Spinal cord (tissue), 10 donors: Measurements from ENCODE around the gene MON1A. TPM values are rescaled to one million over a fixed set of nuclear protein-coding genes. Genes with fewer than 3 reads are reported as not detected.
A peak's percentile ranks its signal among the peaks of the same experiment; 100 is the strongest.
"Not testable (repeated sequence)": the region's sequence is repeated elsewhere in the genome, so short reads cannot be mapped to it uniquely, and the experiment has no call there.

Experiments used
- DNase-seq, 6 donors: peaks; one replicate each; pipeline versions ENCODE4 v3.0.0 to v3.0.0-alpha.2; 2013 to 2015; ENCODE audit warnings: low spot score in 6 of 6, low read depth in 4 of 6
- H3K27ac ChIP-seq: one replicate; pipeline ENCODE4 v1.5.1; 2013; ENCODE audit warnings: low read depth, low read length, control low read depth
- H3K27me3 ChIP-seq: one replicate; pipeline ENCODE4 v1.6.1; 2013; ENCODE audit warnings: low read length; ENCODE audit not compliant: control insufficient read depth, insufficient read depth
- H3K36me3 ChIP-seq: one replicate; pipeline ENCODE4 v1.6.1; 2013; ENCODE audit warnings: low read length; ENCODE audit not compliant: control insufficient read depth, insufficient read depth
- H3K4me1 ChIP-seq: one replicate; pipeline ENCODE4 v1.6.1; 2013; ENCODE audit warnings: low read length; ENCODE audit not compliant: control insufficient read depth, insufficient read depth
- H3K4me3 ChIP-seq: one replicate; pipeline ENCODE4 v1.5.1; 2013; ENCODE audit warnings: low read depth, low read length, control low read depth
- H3K9me3 ChIP-seq: one replicate; pipeline ENCODE4 v1.6.1; 2013; ENCODE audit warnings: low read length; ENCODE audit not compliant: control insufficient read depth, insufficient read depth
- WGBS: methylation state at CpG from one replicate; pipeline ENCODE4 v1.1.5; 2013; ENCODE audit warnings: missing lambda C conversion rate; ENCODE audit not compliant: insufficient coverage; 5-methylcytosine and 5-hydroxymethylcytosine counted together
- polyA plus RNA-seq, 2 donors: library from polyadenylated mRNA; unstranded; fragments of 120-200 nt; gene quantifications; one replicate each; pipeline ENCODE4 v1.2.1, GENCODE V29; 2013; ENCODE audit not compliant: insufficient read length in 2 of 2
- total RNA-seq, 2 donors: library from RNA; depleted of rRNA in 1 of 2; stranded (reverse); fragments of 120-200 nt in 1 of 2; fragments of >200 nt in 1 of 2; gene quantifications; one replicate each; pipeline versions ENCODE4 v1.2.3 to v1.2.4, GENCODE V29; 2013 to 2014
- donor health status: healthy.

Gene MON1A
- total and polyA plus RNA-seq, 4 donors: 8.0 to 25.0 (median 15.7) TPM

DNA sequence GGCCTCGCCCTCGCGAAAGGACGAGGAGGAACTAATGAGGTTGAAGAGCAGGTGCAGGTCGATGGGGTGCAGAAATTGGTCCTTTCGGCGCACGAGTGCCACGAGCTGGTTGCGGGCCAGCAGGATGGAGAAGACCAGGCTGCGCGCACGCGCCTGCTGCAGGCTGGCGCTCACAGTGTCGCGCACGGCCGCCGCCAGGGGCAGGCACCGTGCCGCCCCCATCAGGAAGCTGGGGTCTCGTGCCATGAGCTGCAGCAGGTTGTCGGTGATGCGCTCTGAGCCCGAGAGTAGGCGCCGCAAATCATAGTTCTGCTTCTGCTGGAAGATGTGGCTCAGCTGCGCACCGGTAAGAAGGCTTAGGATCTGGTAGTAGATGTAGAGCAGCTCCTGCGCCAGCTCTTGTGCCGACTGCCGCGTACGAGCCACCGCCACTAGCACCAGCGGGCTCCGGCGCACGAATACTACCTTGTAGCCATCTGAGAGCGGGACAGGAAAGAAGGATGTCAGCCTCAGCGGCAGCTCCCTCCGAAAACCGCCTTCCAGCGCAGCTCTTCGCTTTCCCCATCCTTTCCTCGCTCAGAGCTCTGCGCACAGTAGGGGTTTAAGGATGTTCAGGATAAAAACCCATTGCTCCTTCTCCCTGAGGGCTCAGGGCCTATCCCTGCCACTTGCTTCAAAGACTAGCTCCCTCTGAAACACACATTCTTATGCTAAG, 19.0 kb downstream of the MON1A start:
- Histone ChIP-seq H3K4me1 (peaks cover 8% of the 10 kb centered on the region), H3K4me3 (no peak overlapping the region), H3K36me3 (peaks cover 46% of the 10 kb centered on the region), H3K27ac (no peak overlapping the region), H3K9me3 (no peaks in the 10 kb centered on the region), H3K27me3 (no peaks in the 10 kb centered on the region)
- 35% methylated on average over 43 of the region's 48 CpGs for WGBS
- peak in 2 of 6 donors; percentile 42 to 46 for DNase-seq

GRCh38 chr3:49908373-49909199, 21.0 kb downstream of the MON1A start:
- DNase-seq: no peak
- peaks cover 12% of the 10 kb centered on the region for H3K4me1 ChIP-seq
- H3K36me3 ChIP-seq: peaks cover 49% of the 10 kb centered on the region
- 90% methylated on average over 9 of the region's 14 CpGs for WGBS
- no peak overlapping the region for H3K4me3 ChIP-seq
- no peak overlapping the region for H3K27ac ChIP-seq
- no peaks in the 10 kb centered on the region for H3K9me3 ChIP-seq
- H3K27me3 ChIP-seq: no peaks in the 10 kb centered on the region

DNA sequence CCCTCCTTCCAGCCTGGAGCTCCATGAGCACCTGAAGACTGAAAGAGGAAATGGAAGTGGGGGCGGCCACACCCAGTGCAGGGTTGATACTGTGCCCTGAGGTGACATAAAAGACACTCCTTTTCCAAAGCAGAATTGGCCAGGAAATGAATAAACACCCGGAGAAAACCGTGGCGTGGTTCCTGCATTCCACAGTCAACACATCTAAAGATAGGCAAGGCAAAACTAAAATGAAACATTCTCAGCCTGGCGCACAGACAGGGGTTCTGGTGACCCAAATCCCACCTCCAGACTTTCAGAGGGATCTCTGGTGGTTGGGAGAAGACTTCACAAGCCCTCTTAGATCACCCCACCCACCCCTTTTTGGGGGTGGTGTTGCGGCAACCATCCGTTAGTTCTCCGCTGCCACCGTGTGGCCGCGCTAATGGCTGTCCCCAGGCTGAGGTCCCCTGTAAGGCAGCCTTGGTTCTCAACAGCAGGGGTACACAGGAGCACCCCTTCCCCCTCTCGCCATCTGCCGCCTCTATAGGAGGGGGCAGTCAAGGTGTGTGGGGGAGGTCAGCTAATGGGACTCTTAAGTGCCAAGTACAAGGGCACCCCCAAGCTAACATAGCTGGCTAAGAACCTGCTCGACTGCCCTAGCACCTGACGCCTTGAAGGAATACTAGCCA, 23.4 kb downstream of the MON1A start:
- Histone ChIP-seq H3K4me3 (no peak overlapping the region), H3K27ac (no peak overlapping the region), H3K4me1 (peaks cover 13% of the 10 kb centered on the region), H3K36me3 (peaks cover 43% of the 10 kb centered on the region), H3K9me3 (no peaks in the 10 kb centered on the region), H3K27me3 (no peaks in the 10 kb centered on the region)
- DNase-seq: peak in 2 of 6 donors; percentile 73 to 77
- 73% methylated on average over 3 of the region's 15 CpGs for WGBS

DNA sequence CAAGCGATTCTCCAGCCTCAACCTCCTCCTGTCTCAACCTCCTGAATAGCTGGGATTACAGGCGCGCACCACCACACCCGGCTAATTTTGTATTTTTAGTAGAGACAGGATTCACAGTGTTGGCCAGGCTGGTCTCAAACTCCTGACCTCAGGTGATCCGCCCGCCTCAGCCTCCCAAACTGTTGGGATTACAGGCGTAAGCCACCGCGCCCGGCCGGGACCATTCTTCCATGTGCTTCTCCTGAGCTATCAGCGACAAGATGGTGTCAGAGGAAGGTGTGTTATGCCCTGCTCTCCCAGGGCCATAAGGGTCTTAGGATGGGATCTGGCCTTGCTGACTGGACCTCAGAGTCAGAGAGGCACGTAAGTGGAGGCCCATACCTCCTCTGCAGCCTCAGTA, 25.2 kb downstream of the MON1A start:
- H3K27ac ChIP-seq, H3K27me3 ChIP-seq, DNase-seq, H3K9me3 ChIP-seq, H3K4me3 ChIP-seq: not testable (repeated sequence)
- 98% methylated on average over 10 of the region's 13 CpGs for WGBS
- Histone ChIP-seq H3K36me3 (peaks cover 29% of the 10 kb centered on the region), H3K4me1 (peaks cover 18% of the 10 kb centered on the region)

GRCh38 chr3:49903451-49904424, 25.9 kb downstream of the MON1A start, which contains the start of gene MST1R:
MST1R (minus strand) TSS chr3:49903873; CDS start chr3:49903609, 264 bp downstream.
- H3K9me3 ChIP-seq: no peaks in the 10 kb centered on the region
- peaks cover 18% of the 10 kb centered on the region for H3K4me1 ChIP-seq
- no peaks in the 10 kb centered on the region for H3K27me3 ChIP-seq
- H3K36me3 ChIP-seq: peaks cover 25% of the 10 kb centered on the region
- peak within 1 kb of the TSS; percentile 31 for H3K4me3 ChIP-seq
- WGBS: 43% methylated on average over 55 of the region's 65 CpGs
- DNase-seq: peak in 1 of 6 donors; percentile 32
- no peak within 1 kb of the TSS for H3K27ac ChIP-seq

DNA sequence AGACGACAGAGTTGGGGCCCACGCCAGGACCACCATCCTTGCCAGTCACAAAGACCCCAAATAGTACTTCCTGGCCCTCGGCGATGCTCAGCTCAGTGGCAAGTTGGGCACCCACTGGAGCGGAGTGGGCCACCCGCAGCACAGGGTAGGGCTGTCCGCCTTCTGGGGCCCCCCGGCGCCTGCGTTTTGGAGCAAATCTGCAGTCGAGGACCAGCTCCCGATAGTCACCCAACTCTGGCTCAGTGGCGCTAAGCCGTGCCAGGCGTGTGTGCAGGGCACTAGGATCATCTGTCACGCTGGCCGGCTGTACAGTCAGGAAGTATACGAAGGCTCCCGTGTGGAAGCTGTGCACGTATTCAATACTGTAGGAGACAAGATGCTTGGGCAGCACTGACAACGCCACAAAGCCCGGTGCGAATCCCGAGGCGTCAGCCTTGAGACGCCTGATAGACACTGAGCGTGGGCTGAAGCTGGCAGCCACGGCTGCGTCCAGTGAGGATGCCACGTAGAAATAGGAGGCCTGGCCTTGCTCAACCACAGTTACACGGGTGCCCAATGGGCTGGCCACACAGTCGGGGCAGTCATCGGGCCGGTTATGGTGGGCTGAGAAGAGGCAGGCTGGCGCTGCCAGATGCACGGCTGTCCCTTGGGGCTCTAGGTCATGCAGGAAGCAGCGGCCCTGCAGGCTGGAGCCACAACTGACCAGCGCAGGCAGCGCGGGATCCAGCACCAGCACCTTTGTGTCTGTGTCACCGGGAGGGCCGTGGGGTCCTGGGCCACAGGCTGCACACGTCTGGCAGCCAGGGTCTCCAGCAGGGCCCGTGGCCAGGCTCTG, 26.9 kb downstream of the MON1A start:
- Histone ChIP-seq H3K27ac (no peak overlapping the region), H3K36me3 (peaks cover 25% of the 10 kb centered on the region), H3K9me3 (no peaks in the 10 kb centered on the region), H3K27me3 (no peaks in the 10 kb centered on the region), H3K4me3 (no peak overlapping the region), H3K4me1 (peaks cover 18% of the 10 kb centered on the region)
- DNase-seq: no peak
- WGBS: 89% methylated on average over 44 of the region's 44 CpGs

DNA sequence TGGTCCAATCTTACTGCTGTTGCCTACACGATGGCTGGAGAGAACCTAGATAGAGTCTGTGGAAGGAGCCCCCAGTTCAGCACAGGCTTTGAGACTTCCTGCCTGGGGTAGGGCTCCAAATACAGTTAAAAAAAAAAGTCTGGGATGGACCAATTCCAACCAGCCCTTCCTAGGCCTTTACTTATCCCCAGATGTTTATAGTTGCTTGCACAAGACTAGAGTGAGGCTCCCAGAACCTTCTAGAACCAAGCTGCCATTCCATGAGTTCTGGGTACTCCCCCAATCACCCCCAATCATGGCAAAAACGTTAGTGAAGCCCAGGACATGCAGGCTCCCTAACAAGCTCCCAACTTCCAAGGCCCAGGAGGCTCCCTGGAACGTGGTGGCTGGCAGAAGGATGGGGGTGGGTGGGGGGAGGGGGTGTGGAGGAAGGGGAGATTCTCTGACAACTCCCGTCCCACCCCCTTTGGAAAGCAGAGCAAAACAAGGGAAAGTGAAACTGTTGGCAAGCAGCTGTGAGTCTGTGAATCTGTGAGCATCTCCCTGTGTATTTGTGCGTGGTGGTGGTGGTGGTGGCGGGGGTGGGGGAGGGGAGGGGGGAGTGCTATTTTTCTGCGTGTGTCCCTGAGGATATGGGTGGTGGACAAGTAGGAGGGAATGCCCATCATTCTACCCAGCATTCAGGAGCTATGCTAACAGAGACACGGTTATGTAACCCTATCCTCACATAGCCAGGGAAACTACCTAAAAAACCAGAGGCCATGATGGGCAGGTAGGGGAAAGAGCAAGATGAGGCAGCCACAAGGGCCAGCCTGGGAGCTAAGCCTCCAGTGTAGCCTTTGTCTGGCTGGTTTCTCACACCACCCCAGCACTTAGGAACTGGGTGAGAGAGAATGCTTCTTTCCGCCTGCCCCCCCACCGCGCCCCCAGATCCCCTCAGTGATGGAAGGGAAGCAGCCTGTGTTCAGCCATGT, 28.0 kb downstream of the MON1A start:
- H3K36me3 ChIP-seq: peaks cover 26% of the 10 kb centered on the region
- no peak overlapping the region for H3K4me3 ChIP-seq
- H3K9me3 ChIP-seq: no peaks in the 10 kb centered on the region
- WGBS: 90% methylated on average over 3 of the region's 11 CpGs
- H3K27ac ChIP-seq: no peak overlapping the region
- no peaks in the 10 kb centered on the region for H3K27me3 ChIP-seq
- peaks cover 18% of the 10 kb centered on the region for H3K4me1 ChIP-seq
- DNase-seq: no peak
